Measurements from ENCODE around the gene KRT73. TPM values are rescaled to one million over a fixed set of nuclear protein-coding genes. Genes with fewer than 3 reads are reported as not detected.
A peak's percentile ranks its signal among the peaks of the same experiment; 100 is the strongest.
"Not testable (repeated sequence)": the region's sequence is repeated elsewhere in the genome, so short reads cannot be mapped to it uniquely, and the experiment has no call there.

The KRT73 gene
- total RNA-seq, 2 donors from 2014 or later: not detected

DNA sequence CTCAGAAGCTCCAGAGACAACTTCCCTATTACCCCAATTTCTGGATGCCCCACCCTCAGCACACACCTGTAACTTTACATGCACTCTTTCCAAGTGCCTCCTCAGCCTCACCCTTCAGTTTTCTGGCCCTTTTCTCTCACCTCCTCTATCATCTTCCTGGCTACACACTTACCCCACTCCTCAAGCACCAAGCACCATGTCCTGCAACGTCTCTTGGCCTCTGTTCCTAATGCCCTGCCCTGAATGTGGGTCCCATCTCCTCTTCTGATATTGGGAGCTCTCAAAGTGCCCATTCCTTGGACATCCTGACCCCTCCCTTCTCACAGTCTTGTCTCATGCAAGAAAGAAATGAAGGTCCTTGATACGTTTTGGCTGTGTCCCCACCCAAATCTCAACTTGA lies 18.3 kb downstream of the KRT73 start:
- H3K27me3 ChIP-seq (ENCODE audit: control insufficient read depth, insufficient read depth, low read length, poor library complexity, severe bottlenecking): peaks cover 26% of the 10 kb centered on the region
- Mint-ChIP-seq H3K9me3 (no peaks in the 10 kb centered on the region), H3K36me3 (ENCODE audit: low read depth) (no peaks in the 10 kb centered on the region), H3K4me1 (peaks cover 6% of the 10 kb centered on the region), H3K27ac (no peak overlapping the region), H3K4me3 (no peak overlapping the region), H3K27me3 (ENCODE audit: insufficient read depth) (peaks cover 68% of the 10 kb centered on the region)
- WGBS, 2 experiments (ENCODE audit: insufficient coverage in 1 of 2, insufficient read length in 1 of 2): 83 to 91% methylated on average over 2 of the region's 2 CpGs
- H3K36me3 ChIP-seq (ENCODE audit: control insufficient read depth, insufficient read depth, low read length): no peaks in the 10 kb centered on the region
- no peak overlapping the region for H3K9ac ChIP-seq (ENCODE audit: extremely low read depth, low read length, poor library complexity, severe bottlenecking)
- no peak overlapping the region for H3K27ac ChIP-seq (ENCODE audit: low read depth, low read length)
- TF ChIP-seq, protein P1, sequence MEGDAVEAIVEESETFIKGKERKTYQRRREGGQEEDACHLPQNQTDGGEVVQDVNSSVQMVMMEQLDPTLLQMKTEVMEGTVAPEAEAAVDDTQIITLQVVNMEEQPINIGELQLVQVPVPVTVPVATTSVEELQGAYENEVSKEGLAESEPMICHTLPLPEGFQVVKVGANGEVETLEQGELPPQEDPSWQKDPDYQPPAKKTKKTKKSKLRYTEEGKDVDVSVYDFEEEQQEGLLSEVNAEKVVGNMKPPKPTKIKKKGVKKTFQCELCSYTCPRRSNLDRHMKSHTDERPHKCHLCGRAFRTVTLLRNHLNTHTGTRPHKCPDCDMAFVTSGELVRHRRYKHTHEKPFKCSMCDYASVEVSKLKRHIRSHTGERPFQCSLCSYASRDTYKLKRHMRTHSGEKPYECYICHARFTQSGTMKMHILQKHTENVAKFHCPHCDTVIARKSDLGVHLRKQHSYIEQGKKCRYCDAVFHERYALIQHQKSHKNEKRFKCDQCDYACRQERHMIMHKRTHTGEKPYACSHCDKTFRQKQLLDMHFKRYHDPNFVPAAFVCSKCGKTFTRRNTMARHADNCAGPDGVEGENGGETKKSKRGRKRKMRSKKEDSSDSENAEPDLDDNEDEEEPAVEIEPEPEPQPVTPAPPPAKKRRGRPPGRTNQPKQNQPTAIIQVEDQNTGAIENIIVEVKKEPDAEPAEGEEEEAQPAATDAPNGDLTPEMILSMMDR (conservative IDR thresholded peaks at IDR 0.05): no peak
- no peaks in the 10 kb centered on the region for H3K4me1 ChIP-seq (ENCODE audit: control insufficient read depth, insufficient read depth, low read length)
- no peaks in the 10 kb centered on the region for H3K9me3 ChIP-seq (ENCODE audit: control insufficient read depth, low read length)
- peak; percentile 25 for DNase-seq
- no peak overlapping the region for H3K4me3 ChIP-seq (ENCODE audit: low read length)

DNA sequence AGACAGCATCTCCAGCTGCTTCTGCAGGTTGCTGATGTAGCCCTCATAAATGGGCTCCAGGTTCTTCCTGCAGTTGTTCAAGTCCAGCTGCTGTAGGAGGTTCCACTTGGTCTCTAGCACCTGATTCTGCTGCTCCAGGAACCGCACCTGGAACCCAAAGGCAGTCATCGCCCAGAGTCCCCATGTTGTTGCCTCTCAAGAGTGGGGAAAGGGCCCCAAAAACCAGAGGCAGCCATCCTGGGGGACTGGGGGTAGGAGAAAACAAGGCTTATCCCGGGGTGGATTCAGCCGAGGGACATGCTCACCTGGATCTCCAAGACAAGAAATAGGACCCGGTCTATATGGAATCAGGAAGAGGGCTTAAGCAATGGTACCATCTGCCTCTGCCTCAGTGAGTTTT lies 19.4 kb downstream of the KRT73 start:
- no peak overlapping the region for H3K9ac ChIP-seq (ENCODE audit: extremely low read depth, low read length, poor library complexity, severe bottlenecking)
- Mint-ChIP-seq H3K27me3 (ENCODE audit: insufficient read depth) (peaks cover 62% of the 10 kb centered on the region), H3K4me1 (peaks cover 6% of the 10 kb centered on the region), H3K9me3 (no peaks in the 10 kb centered on the region), H3K27ac (no peak overlapping the region), H3K4me3 (no peak overlapping the region), H3K36me3 (ENCODE audit: low read depth) (no peaks in the 10 kb centered on the region)
- WGBS, 2 experiments (ENCODE audit: insufficient coverage in 1 of 2, insufficient read length in 1 of 2): 89 to 90% methylated on average over 3 to 5 of the region's 5 CpGs
- TF ChIP-seq, protein P1 (conservative IDR thresholded peaks at IDR 0.05): no peak
- no peaks in the 10 kb centered on the region for H3K9me3 ChIP-seq (ENCODE audit: control insufficient read depth, low read length)
- peak; percentile 24 for DNase-seq
- no peaks in the 10 kb centered on the region for H3K36me3 ChIP-seq (ENCODE audit: control insufficient read depth, insufficient read depth, low read length)
- no peak overlapping the region for H3K27ac ChIP-seq (ENCODE audit: low read depth, low read length)
- peaks cover 23% of the 10 kb centered on the region for H3K27me3 ChIP-seq (ENCODE audit: control insufficient read depth, insufficient read depth, low read length, poor library complexity, severe bottlenecking)
- no peaks in the 10 kb centered on the region for H3K4me1 ChIP-seq (ENCODE audit: control insufficient read depth, insufficient read depth, low read length)
- H3K4me3 ChIP-seq (ENCODE audit: low read length): no peak overlapping the region

DNA sequence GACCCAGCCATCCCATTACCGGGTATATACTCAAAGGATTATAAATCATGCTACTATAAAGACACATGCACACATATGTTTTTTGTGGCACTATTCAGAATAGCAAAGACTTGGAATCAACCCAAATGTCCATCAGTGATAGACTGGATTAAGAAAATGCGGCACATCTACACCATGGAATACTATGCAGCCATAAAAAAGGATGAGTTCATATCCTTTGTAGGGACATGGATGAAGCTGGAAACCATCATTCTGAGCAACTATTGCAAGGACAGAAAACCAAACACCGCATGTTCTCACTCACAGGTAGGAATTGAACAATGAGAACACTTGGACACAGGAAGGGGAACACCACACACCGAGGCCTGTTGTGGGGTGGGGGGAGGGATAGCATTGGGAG lies 24.1 kb downstream of the KRT73 start:
- not testable (repeated sequence) for H3K36me3 Mint-ChIP-seq (ENCODE audit: low read depth)

DNA sequence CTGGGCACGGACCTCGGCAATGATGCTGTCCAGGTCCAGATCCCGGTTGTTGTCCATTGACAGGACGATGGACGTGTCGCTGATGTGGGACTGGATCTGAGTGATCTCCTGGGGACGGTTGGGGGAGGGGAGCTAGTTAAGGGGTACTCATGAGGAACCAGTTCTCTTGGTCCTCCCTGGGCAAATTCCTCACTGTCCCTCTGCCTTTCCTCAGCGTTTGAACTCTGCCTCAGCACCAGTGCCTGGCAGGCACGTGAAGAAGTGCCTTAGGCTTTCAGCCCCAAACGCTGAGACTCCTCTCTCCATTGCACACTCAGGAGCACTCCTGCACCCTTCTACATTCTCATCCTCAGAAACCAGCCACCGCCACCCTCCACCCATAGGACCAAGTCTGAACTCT lies 26.8 kb downstream of the KRT73 start:
- H3K27ac ChIP-seq (ENCODE audit: low read depth, low read length): no peak overlapping the region
- Mint-ChIP-seq H3K4me3 (no peak overlapping the region), H3K27ac (no peak overlapping the region), H3K36me3 (ENCODE audit: low read depth) (no peaks in the 10 kb centered on the region), H3K9me3 (peaks cover 25% of the 10 kb centered on the region), H3K4me1 (no peaks in the 10 kb centered on the region), H3K27me3 (ENCODE audit: insufficient read depth) (peaks cover 34% of the 10 kb centered on the region)
- DNase-seq: no peak
- TF ChIP-seq, protein P1 (conservative IDR thresholded peaks at IDR 0.05): no peak
- WGBS, 2 experiments (ENCODE audit: insufficient coverage in 1 of 2, insufficient read length in 1 of 2): 89 to 91% methylated on average over 11 of the region's 11 CpGs
- H3K9ac ChIP-seq (ENCODE audit: extremely low read depth, low read length, poor library complexity, severe bottlenecking): no peak overlapping the region
- no peaks in the 10 kb centered on the region for H3K4me1 ChIP-seq (ENCODE audit: control insufficient read depth, insufficient read depth, low read length)
- H3K4me3 ChIP-seq (ENCODE audit: low read length): no peak overlapping the region
- H3K9me3 ChIP-seq (ENCODE audit: control insufficient read depth, low read length): peaks cover 6% of the 10 kb centered on the region
- no peaks in the 10 kb centered on the region for H3K36me3 ChIP-seq (ENCODE audit: control insufficient read depth, insufficient read depth, low read length)
- peaks cover 13% of the 10 kb centered on the region for H3K27me3 ChIP-seq (ENCODE audit: control insufficient read depth, insufficient read depth, low read length, poor library complexity, severe bottlenecking)

More for the DNA sequence above, 24.1 kb downstream of the KRT73 start:
- not testable (repeated sequence) for H3K9me3 ChIP-seq (ENCODE audit: control insufficient read depth, low read length); H3K27ac Mint-ChIP-seq; H3K4me3 Mint-ChIP-seq; H3K4me3 ChIP-seq (ENCODE audit: low read length); H3K9ac ChIP-seq (ENCODE audit: extremely low read depth, low read length, poor library complexity, severe bottlenecking); H3K4me1 Mint-ChIP-seq; DNase-seq; H3K4me1 ChIP-seq (ENCODE audit: control insufficient read depth, insufficient read depth, low read length); H3K36me3 ChIP-seq (ENCODE audit: control insufficient read depth, insufficient read depth, low read length); H3K27ac ChIP-seq (ENCODE audit: low read depth, low read length)
- peaks cover 28% of the 10 kb centered on the region for H3K27me3 ChIP-seq (ENCODE audit: control insufficient read depth, insufficient read depth, low read length, poor library complexity, severe bottlenecking)
- Mint-ChIP-seq H3K27me3 (ENCODE audit: insufficient read depth) (peaks cover 42% of the 10 kb centered on the region), H3K9me3 (peaks cover 25% of the 10 kb centered on the region)
- WGBS, 2 experiments (ENCODE audit: insufficient coverage in 1 of 2, insufficient read length in 1 of 2): 72% methylated on average over 3 of the region's 4 CpGs; no CpG with 5 or more reads in 1 of the 2 experiments

All from endodermal cell (in vitro differentiated cells).